HG02588 (cell line): ENCODE measurements around the gene PARN.
"Not testable (repeated sequence)": the region's sequence is repeated elsewhere in the genome, so short reads cannot be mapped to it uniquely, and the experiment has no call there.

ENCODE experiments used
- ATAC-seq: cut with Tn5 transposase; IDR thresholded peaks from one replicate; pipeline ENCODE4 v1.9.1; 2021; ENCODE audit warnings: mild to moderate bottlenecking, moderate library complexity; ENCODE audit not compliant: unreplicated experiment

The PARN gene

DNA sequence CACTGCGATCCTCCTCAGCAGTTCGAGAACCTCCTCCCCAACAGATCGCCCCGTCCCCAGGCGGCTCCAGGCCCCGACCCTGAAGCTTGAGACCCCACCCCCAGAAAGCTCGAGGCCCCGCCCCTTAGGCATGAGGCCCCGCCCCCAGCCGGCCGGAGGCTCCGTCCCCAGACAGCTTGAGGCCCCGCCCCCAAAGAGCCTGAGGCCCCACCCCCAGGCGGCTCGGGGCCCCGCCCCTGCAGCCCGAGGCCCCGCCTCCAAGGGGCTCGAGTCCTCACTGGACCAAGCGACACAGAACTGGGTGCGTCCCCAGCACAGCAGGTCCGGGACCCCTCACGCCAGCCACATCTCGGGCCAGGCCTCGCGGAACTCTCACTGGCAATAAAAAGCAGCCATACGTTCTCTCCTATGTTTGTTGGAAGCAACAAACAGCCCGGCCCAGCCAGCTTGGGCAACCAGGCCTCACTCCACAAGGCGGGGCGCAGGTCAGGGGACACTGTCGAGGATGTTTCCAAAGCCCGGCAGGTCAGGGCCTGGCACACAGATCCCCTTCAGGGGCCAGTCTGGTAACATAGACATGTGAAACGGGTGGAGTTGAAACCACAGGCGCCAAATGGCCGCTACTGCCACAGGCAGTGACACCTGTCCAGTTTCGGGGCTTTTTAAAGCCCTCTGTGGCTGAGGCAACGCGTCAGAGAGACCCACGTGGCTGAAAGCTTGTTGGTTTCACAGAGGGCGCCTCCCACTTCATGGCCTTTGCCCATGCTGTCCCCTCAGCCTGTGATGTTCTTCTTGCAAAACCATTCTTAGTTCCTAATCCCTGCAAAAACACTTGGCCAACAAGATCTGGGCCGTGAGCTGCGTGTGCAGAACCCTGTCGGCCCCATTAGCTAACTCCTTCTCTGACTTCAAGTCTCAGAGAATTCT, 224.2 kb downstream of the PARN start:
- peak; percentile 86 for ATAC-seq

DNA sequence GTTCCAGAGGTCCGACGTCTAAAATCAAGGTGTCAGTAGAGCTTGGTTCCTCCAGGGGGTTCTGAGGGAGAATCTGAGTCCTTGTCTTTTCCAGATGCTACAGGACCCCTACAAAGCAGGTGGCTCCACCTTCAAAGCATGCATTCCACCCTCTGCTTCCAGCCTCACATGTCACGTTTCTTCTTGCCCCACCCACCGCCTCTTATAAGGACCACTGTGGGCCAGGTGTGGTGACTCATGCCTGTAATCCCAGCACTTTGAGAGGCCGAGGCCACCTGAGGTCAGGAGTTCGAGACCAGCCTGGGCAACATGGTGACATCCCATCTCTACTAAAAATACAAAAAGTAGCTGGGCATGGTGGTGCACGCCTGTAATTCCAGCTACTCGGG, 227.1 kb downstream of the PARN start:
- not testable (repeated sequence) for ATAC-seq

DNA sequence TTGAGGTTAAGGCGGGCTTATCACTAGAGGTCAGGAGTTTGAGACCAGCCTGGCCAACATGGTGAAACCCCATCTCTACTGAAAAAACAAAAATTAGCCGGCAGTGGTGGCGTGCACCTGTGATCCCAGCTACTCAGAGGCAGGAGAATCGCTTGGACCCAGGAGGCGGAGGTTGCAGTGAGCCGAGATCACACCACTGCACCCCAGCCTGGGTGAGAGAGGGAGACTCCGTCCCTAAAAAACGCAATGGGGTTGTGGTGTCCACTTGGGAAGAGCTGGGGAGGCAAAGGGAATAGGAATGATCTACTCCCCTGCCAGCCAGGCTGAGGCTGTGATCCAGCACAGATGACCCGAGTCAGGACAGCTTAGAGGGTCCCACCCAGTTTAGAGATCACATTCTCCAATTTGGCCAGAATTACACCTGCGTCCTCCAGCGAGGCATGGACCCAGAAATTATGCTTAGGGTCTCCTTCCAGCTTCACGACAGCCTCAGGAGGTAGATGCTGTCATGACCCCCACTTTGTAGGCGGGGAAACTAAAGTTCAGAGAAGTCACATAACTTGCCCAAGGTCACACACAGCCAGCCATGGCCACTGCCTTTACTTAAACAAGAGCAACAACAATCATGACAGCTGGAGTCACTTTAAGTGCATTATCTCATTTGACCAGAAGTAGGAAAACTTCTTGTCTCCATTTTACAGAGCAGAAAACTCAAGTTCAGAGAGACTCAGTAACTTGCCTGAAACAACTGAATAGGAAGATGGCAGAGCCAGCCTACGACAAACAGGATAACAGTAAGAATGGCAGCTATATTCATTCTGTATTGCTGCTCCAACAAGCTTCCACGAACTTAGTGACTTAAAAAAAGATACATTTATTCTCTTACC, 227.7 kb downstream of the PARN start:
- ATAC-seq, result not testable (repeated sequence)

DNA sequence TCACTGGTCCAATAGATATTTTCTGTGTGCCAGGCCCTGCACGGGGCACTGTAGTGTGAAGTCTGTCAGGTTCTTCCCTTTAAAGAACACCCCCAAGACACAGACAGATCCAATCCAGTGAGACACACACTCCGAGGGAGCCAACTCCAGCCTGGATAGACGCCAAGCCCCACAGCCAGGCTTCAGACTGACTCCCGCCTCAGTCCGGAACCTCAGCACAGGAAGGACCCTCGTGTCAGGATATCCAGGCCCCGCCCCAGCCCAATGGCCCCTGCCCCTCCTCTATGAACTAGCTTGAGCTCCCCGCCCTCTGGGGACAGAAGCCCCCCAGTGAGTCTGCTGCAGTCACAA, 228.4 kb downstream of the PARN start:
- ATAC-seq, result not testable (repeated sequence)

- not testable (repeated sequence) for ATAC-seq
Measured at GRCh38 chr16:14400978-14401710, 228.9 kb downstream of the PARN start.

GRCh38 chr16:14400285-14400977, 229.6 kb downstream of the PARN start:
- no peak for ATAC-seq

DNA sequence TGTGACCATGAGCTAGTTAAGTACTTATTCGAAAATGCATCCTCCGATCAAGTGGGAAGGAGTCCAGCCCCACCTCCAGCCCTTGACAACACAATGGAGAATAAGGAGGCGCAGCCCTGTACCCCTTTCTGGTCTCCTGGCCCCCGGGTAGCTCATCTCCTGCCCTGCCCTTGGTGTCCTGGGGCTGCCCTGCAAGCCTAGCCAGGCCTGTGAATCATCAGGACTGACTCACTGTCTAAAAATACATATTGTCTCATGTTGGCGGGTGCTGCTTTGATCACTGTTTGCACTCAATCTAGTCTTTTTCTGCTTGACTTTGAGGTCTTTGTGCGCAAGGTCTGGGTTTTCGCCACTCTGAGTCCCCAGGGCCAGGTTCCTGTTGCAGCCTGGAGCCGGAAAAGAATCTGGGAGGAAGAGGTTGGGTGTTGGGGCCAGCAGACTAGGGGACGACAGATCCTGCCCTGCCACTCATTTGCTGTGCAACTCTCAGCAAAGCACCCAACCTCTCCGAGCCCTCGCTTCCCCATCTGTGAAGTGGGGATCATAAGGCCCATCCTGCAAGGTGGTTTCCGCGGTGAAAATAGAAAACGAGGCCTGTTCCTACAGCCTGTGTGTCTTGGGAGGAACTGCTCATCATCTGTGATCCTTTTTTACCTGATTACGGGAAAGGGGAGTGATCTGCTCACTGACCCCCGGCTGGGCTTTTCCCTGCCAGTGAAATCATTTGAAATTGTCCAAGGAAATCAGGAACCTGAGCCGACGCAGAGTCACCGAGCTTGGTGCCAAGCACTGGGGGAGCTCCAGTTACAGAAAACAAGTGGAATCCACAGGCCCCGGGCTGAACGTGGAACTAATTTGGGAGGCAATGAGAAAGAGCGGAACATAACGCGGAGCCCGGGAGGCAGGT, 230.4 kb downstream of the PARN start:
- ATAC-seq, result peak; percentile 73

GRCh38 chr16:14398014-14398717, 231.9 kb downstream of the PARN start:
- no peak for ATAC-seq

- ATAC-seq, result not testable (repeated sequence)
Measured at GRCh38 chr16:14395710-14396304, 234.3 kb downstream of the PARN start.

DNA sequence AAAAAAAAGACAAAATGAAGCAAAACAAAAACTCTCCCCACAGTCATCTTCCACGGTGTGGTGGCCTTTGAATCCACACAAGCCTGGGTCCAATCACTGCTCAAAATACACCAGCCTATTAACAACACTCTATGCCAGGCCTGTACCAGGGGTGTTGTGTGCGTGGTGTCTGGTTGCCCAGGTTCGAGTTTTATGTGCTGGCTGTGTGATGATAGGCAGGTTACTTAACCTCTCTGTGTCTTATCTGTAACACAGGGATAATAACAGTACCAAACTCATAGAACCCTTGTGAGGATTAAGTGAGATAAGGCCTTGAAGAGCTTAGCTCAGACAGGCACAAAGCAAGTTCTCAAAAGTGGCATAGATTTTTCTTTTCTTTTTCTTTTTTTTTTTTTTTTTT, 235.2 kb downstream of the PARN start:
- no peak for ATAC-seq

- no peak for ATAC-seq
Measured at GRCh38 chr16:14392960-14393359, 237.1 kb downstream of the PARN start.

DNA sequence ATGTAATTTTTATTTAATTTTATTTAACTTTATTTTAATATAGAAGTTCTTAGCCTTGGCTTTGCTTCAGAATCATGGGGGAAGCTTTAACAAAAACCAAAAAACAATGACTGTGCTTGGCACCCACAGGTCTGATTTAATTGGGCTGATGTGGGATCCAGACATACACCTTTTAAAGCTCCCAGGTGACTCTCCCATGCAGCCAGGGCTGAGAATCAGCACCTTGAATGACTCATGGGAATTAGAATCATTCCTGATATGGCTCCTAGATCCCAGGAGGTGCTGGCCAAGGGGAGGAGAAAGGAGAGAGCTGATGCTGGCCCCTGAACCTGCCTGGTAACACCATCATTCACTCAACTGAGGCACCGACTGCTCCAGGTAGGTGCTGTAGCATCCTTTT, 240.7 kb downstream of the PARN start:
- ATAC-seq, result no peak

- no peak for ATAC-seq
Measured at GRCh38 chr16:14388243-14388642, 241.8 kb downstream of the PARN start.

DNA sequence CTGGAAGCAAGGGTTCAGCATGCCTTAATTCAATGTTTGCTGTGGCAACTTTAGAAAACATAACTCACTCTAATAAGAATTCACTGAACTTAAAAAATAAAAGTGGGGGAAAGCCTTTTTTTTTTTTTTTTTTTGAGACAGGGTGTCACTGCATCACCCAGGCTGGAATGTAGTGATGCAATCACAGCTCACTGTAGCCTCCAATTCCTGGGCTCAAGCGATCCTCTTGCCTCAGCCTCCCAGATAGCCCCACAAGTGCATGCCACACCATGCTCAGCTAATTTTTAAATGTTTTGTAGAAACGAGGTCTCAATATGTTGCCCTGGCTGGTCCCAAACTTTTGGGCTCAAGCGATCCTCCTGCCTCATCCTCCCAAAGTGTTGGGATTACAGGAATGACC, 243.9 kb downstream of the PARN start:
- no peak for ATAC-seq
